ENCODE measurements around the gene NEK9.
A peak's percentile ranks its signal among the peaks of the same experiment; 100 is the strongest.
"Not testable (repeated sequence)": the region's sequence is repeated elsewhere in the genome, so short reads cannot be mapped to it uniquely, and the experiment has no call there.

The NEK9 gene

GRCh38 chr14:75126679-75127473 lies at the start of gene NEK9:
Gene NEK9, minus strand, starts transcription at chr14:75127048. Its CDS starts 127 bp downstream, at chr14:75126921.
- DNase-seq: peak; percentile 91

- peak; percentile 90 for DNase-seq
These were observed 49.4 kb upstream of the NEK9 start, which contains the start of gene TMED10 for GRCh38 chr14:75176142-75176820. Gene TMED10, minus strand, starts transcription at chr14:75176612. Its CDS starts 33 bp downstream, at chr14:75176579.

GRCh38 chr14:75175677-75176141 lies 48.9 kb upstream of the NEK9 start:
- DNase-seq: no peak

- DNase-seq: no peak
These were observed 47.2 kb upstream of the NEK9 start for GRCh38 chr14:75174066-75174465.

- no peak for DNase-seq
These were observed 43.9 kb upstream of the NEK9 start for GRCh38 chr14:75170772-75171171.

- DNase-seq: no peak
These were observed 41.9 kb upstream of the NEK9 start for GRCh38 chr14:75168586-75169335.

GRCh38 chr14:75167325-75167724 lies 40.5 kb upstream of the NEK9 start:
- no peak for DNase-seq

GRCh38 chr14:75165586-75166391 lies 38.9 kb upstream of the NEK9 start:
- DNase-seq: no peak

- no peak for DNase-seq
These were observed 38.0 kb upstream of the NEK9 start for GRCh38 chr14:75164809-75165208.

- no peak for DNase-seq
These were observed 36.8 kb upstream of the NEK9 start for GRCh38 chr14:75163677-75164076.

GRCh38 chr14:75162631-75163030 lies 35.8 kb upstream of the NEK9 start:
- DNase-seq: no peak

- DNase-seq: no peak
These were observed 32.2 kb upstream of the NEK9 start for GRCh38 chr14:75158843-75159614.

- DNase-seq: no peak
These were observed 30.1 kb upstream of the NEK9 start for GRCh38 chr14:75156901-75157300.

GRCh38 chr14:75156111-75156510 lies 29.3 kb upstream of the NEK9 start:
- no peak for DNase-seq

- DNase-seq: no peak
These were observed 28.3 kb upstream of the NEK9 start for GRCh38 chr14:75155169-75155568.

GRCh38 chr14:75153295-75153694 lies 26.4 kb upstream of the NEK9 start:
- DNase-seq: no peak

GRCh38 chr14:75151851-75152250 lies 25.0 kb upstream of the NEK9 start:
- no peak for DNase-seq

- DNase-seq: not testable (repeated sequence)
These were observed 23.8 kb upstream of the NEK9 start for GRCh38 chr14:75150637-75151036.

GRCh38 chr14:75150150-75150549 lies 23.3 kb upstream of the NEK9 start:
- DNase-seq: no peak

- peak; percentile 10 for DNase-seq
These were observed 20.7 kb upstream of the NEK9 start for GRCh38 chr14:75147423-75148071.

GRCh38 chr14:75144944-75145343 lies 18.1 kb upstream of the NEK9 start:
- no peak for DNase-seq
